HCT116 (cell line): Measurements from ENCODE around the gene NF1. TPM values are rescaled to one million over a fixed set of nuclear protein-coding genes. Genes with fewer than 3 reads are reported as not detected.

Experiments
- ATAC-seq: fragments of 200-7000 bp; cut with Tn5 transposase; 2 replicates; pipeline ENCODE4 v1.9.1; 2020; ENCODE audit warnings: mild to moderate bottlenecking, moderate library complexity
- BruUV-seq: library from RNA; stranded (reverse); fragments of 400-500 nt; replicated peaks from 2 replicates; lab custom pipeline; 2021; lab: Mats Ljungman, UMichigan
- CTCF ChIA-PET: fragments of 300-600 bp; sonication (Branson Sonifier 250); formaldehyde crosslinking; loops from one replicate; lab custom pipeline; 2021; ENCODE audit warnings: antibody characterized with exemption; lab: Charles Lee
- POLR2A ChIA-PET: fragments of 300-600, 350-600 bp; sonication (Branson Sonifier 250); formaldehyde crosslinking; loops from one replicate; lab custom pipeline; 2021; ENCODE audit warnings: antibody characterized with exemption; lab: Charles Lee
- RAD21 ChIA-PET, 2 experiments: fragments of 300-600 bp; sonication (Branson Sonifier 250); formaldehyde crosslinking; loops; one replicate each; lab custom pipeline; 2023; ENCODE audit warnings: low total read pairs in 2 of 2; ENCODE audit not compliant: uncharacterized antibody in 2 of 2, unreplicated experiment in 2 of 2, low non-redundant PET in 1 of 2; lab: Charles Lee
- DNase-seq: peaks from one replicate; pipeline ENCODE4 v3.0.0-alpha.2; 2010; ENCODE audit warnings: low read depth, low spot score
- H2AFZ ChIP-seq: fragments of 200-600 bp; shearing (Covaris generic), sonication (generic); 2 replicates; pipeline ENCODE4 v1.6.1; 2017; ENCODE audit warnings: low read depth, mixed run types, mixed read lengths, antibody characterized with exemption, low read length; ENCODE audit not compliant: poor library complexity, severe bottlenecking
- H3K27ac ChIP-seq: 2 replicates; pipeline ENCODE4 v1.5.1; 2012; ENCODE audit warnings: low read depth, low read length
- H3K27me3 ChIP-seq: fragments of 200-600 bp; sonication (generic); 2 replicates; pipeline ENCODE4 v1.6.1; 2016; ENCODE audit warnings: mixed run types, low read length, mixed read lengths; ENCODE audit not compliant: insufficient read depth
- H3K36me3 ChIP-seq, 2 experiments: fragments of 200-500 bp in 1 of 2; fragments of 200-600 bp in 1 of 2; sonication (Bioruptor generic) in 1 of 2; sonication (generic) in 1 of 2; 2 replicates each; pipeline versions ENCODE4 v1.5.1 to v1.6.1; 2014 to 2016; ENCODE audit warnings: low read length in 2 of 2, inconsistent platforms in 1 of 2, mixed read lengths in 1 of 2, mixed run types in 1 of 2; ENCODE audit not compliant: insufficient read depth in 2 of 2, control insufficient read depth in 1 of 2
- H3K4me1 ChIP-seq, 2 experiments: fragments of 200-600 bp in 1 of 2; sonication (generic) in 1 of 2; 2 replicates each; pipeline versions ENCODE4 v1.5.1 to v1.6.1; 2012 to 2017; ENCODE audit warnings: low read length in 2 of 2, inconsistent platforms in 1 of 2, mild to moderate bottlenecking in 1 of 2, mixed read lengths in 1 of 2, mixed run types in 1 of 2, moderate library complexity in 1 of 2; ENCODE audit not compliant: insufficient read depth in 2 of 2, control insufficient read depth in 1 of 2
- H3K4me2 ChIP-seq: fragments of 200-600 bp; sonication (generic); 2 replicates; pipeline ENCODE4 v1.6.1; 2017; ENCODE audit warnings: mixed run types, low read length, mixed read lengths
- H3K4me3 ChIP-seq, 2 experiments: fragments of 200-600 bp in 1 of 2; sonication (generic) in 1 of 2; replicated peaks in 1 of 2; 2 replicates each; pipeline ENCODE4 v1.5.1; 2011 to 2016; ENCODE audit warnings: low read length in 2 of 2, control low read depth in 1 of 2, low read depth in 1 of 2, mild to moderate bottlenecking in 1 of 2, mixed read lengths in 1 of 2, mixed run types in 1 of 2
- H3K79me2 ChIP-seq: fragments of 200-600 bp; sonication (generic); 2 replicates; pipeline ENCODE4 v1.6.1; 2017; ENCODE audit warnings: mild to moderate bottlenecking, mixed run types, low read length, moderate library complexity, mixed read lengths; ENCODE audit not compliant: insufficient read depth
- H3K9ac ChIP-seq: fragments of 200-600 bp; sonication (generic); 2 replicates; pipeline ENCODE4 v1.6.1; 2016; ENCODE audit warnings: low read length, mixed read lengths
- H3K9me2 ChIP-seq: fragments of 200-600 bp; sonication (generic), shearing (Covaris generic); 2 replicates; pipeline ENCODE4 v1.6.1; 2017; ENCODE audit warnings: mixed run types, mild to moderate bottlenecking, moderate library complexity; ENCODE audit not compliant: insufficient read depth
- H3K9me3 ChIP-seq, 2 experiments: fragments of 200-500 bp in 1 of 2; fragments of 200-600 bp in 1 of 2; sonication (Bioruptor generic) in 1 of 2; sonication (generic) in 1 of 2; 2 replicates each; pipeline ENCODE4 v1.6.1; 2014 to 2017; ENCODE audit warnings: low read length in 2 of 2, mixed read lengths in 2 of 2, inconsistent platforms in 1 of 2, low read depth in 1 of 2, mild to moderate bottlenecking in 1 of 2, mixed run types in 1 of 2, moderate library complexity in 1 of 2; ENCODE audit not compliant: control insufficient read depth in 1 of 2, insufficient read depth in 1 of 2
- H4K20me1 ChIP-seq: fragments of 200-600 bp; sonication (generic), shearing (Covaris generic); 2 replicates; pipeline ENCODE4 v1.6.1; 2017; ENCODE audit warnings: mixed run types, mild to moderate bottlenecking, moderate library complexity; ENCODE audit not compliant: insufficient read depth
- ATF3 ChIP-seq: IDR thresholded peaks from 2 replicates; pipeline ENCODE4 v1.6.1; 2012
- EGR1 ChIP-seq: IDR thresholded peaks from 2 replicates; pipeline ENCODE4 v1.6.1; 2012; ENCODE audit warnings: low read depth
- ELF1 ChIP-seq: IDR thresholded peaks from 2 replicates; pipeline ENCODE4 v1.6.1; 2012; ENCODE audit warnings: low read depth, borderline replicate concordance
- EZH2 ChIP-seq: fragments of 200-600 bp; sonication (generic); IDR thresholded peaks from 2 replicates; pipeline ENCODE4 v1.6.1; 2017; ENCODE audit warnings: antibody characterized with exemption, mixed run types
- EZH2phosphoT487 ChIP-seq: fragments of 200-600 bp; IDR thresholded peaks from 2 replicates; pipeline ENCODE4 v1.6.1; 2018; ENCODE audit warnings: antibody characterized with exemption, borderline replicate concordance
- FOSL1 ChIP-seq: IDR thresholded peaks from 2 replicates; pipeline ENCODE4 v1.6.1; 2012; ENCODE audit warnings: low read depth
- JUND ChIP-seq: IDR thresholded peaks from 2 replicates; pipeline ENCODE4 v1.6.1; 2012
- MAX ChIP-seq: IDR thresholded peaks from 2 replicates; pipeline ENCODE4 v1.6.1; 2012
- POLR2AphosphoS5 ChIP-seq: IDR thresholded peaks from 2 replicates; pipeline ENCODE4 v1.6.1; 2011; ENCODE audit warnings: mild to moderate bottlenecking, low read depth, low read length, moderate library complexity
- RAD21 ChIP-seq: IDR thresholded peaks from 2 replicates; pipeline ENCODE4 v1.6.1; 2012; ENCODE audit warnings: low read depth, mild to moderate bottlenecking
- SIN3A ChIP-seq: IDR thresholded peaks from 2 replicates; pipeline ENCODE4 v1.6.1; 2012; ENCODE audit warnings: low read depth
- SP1 ChIP-seq: IDR thresholded peaks from 2 replicates; pipeline ENCODE4 v1.6.1; 2012; ENCODE audit warnings: low read depth
- TCF7L2 ChIP-seq: IDR thresholded peaks from 2 replicates; pipeline ENCODE4 v1.7.0; 2011; ENCODE audit warnings: borderline replicate concordance, inconsistent platforms; ENCODE audit not compliant: insufficient read depth, insufficient read length; ENCODE audit errors: extremely low read depth
- ZFX ChIP-seq: fragments of 450-650 bp; IDR thresholded peaks from 2 replicates; pipeline ENCODE4 v1.6.1; 2017
- ZNF274 ChIP-seq: fragments of 200-500 bp; sonication (Bioruptor generic); IDR thresholded peaks from 2 replicates; pipeline ENCODE4 v1.6.1; 2014; ENCODE audit warnings: mild to moderate bottlenecking, low read depth, low read length, inconsistent platforms
- intact Hi-C: fragments of 100-400 bp; cut with micrococcal nuclease; formaldehyde crosslinking; loops from 2 replicates; pipeline ENCODE4 v1.10.0; 2022
- total RNA-seq: library from RNA; stranded (reverse); gene quantifications from one replicate; pipeline ENCODE4 v1.2.1, GENCODE V29; 2021; ENCODE audit not compliant: unreplicated experiment
- TF ChIP-seq, protein P1 (sequence below): IDR thresholded peaks from 2 replicates; pipeline ENCODE4 v1.6.1; 2012; ENCODE audit warnings: low read depth

Gene NF1
- total RNA-seq, 1 experiment from 2014 or later: 20.8 TPM

DNA sequence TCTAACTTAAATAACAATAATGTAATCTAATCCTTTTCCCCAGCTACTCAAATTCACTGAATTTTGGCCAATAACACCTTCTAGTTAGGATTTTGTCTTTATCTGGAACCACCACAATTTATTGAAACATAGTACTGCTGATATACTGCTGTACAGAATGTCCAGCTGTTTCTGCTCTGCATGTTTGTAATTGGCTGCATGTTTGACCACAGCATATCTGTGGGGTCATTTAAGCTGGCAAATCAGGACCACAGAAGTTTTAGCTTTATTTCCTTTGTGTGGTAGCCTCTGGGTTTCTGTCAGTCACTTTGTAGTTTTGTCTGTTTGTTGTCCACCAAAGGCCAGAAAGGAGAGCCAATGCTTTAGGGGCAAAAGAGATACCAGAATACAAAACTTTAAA, 274.5 kb downstream of the NF1 start:
- no peaks in the 10 kb centered on the region for H4K20me1 ChIP-seq
- no peak for ATAC-seq
- no peaks in the 10 kb centered on the region for H3K4me1 ChIP-seq
- CTCF ChIA-PET: no interaction called here
- DNase-seq: no peak
- H3K4me2 ChIP-seq: no peak overlapping the region
- H3K27me3 ChIP-seq: no peaks in the 10 kb centered on the region
- no peak overlapping the region for H3K9ac ChIP-seq
- no peaks in the 10 kb centered on the region for H3K9me2 ChIP-seq
- RAD21 ChIA-PET: no interaction called here
- H3K36me3 ChIP-seq: peaks cover 0 to 5% of the 10 kb centered on the region in 2 experiments; a peak in 1 of 4 replicates
- no peak overlapping the region for H3K4me3 ChIP-seq
- no peak for TF ChIP-seq POLR2AphosphoS5
- TF ChIP-seq ELF1: no peak
- no peak for TF ChIP-seq TCF7L2
- no peak for TF ChIP-seq FOSL1
- no peak for TF ChIP-seq ATF3
- no peak for TF ChIP-seq MAX
- TF ChIP-seq ZFX: no peak
- no peak for TF ChIP-seq SP1
- intact Hi-C loops: no loop called here
- no TSS peak for BruUV-seq
- no peak overlapping the region for H3K27ac ChIP-seq
- no peak overlapping the region for H2AFZ ChIP-seq
- no peaks in the 10 kb centered on the region for H3K79me2 ChIP-seq
- no peaks in the 10 kb centered on the region for H3K9me3 ChIP-seq
- POLR2A ChIA-PET: no interaction called here

GRCh38 chr17:31371511-31372097, 276.8 kb downstream of the NF1 start:
- no peak overlapping the region for H3K9ac ChIP-seq
- no peak overlapping the region for H3K27ac ChIP-seq
- H3K9me3 ChIP-seq: no peaks in the 10 kb centered on the region
- H3K79me2 ChIP-seq: no peaks in the 10 kb centered on the region
- ATAC-seq (no peak), DNase-seq (no peak)
- no peaks in the 10 kb centered on the region for H4K20me1 ChIP-seq
- no peaks in the 10 kb centered on the region for H3K9me2 ChIP-seq
- ChIA-PET CTCF (interaction anchor here (2.0 kb wide), 1 partner anchor 146 kb away, joined by 5 read pairs; no protein-coding TSS in a partner anchor), RAD21 (no interaction called here), POLR2A (no interaction called here)
- H3K36me3 ChIP-seq: peaks cover 0 to 9% of the 10 kb centered on the region in 2 experiments; a peak in 1 of 4 replicates
- H3K4me2 ChIP-seq: no peak overlapping the region
- H3K27me3 ChIP-seq: no peaks in the 10 kb centered on the region
- H3K4me3 ChIP-seq: no peak overlapping the region
- no peaks in the 10 kb centered on the region for H3K4me1 ChIP-seq
- BruUV-seq: no TSS peak
- intact Hi-C loops: no loop called here
- H2AFZ ChIP-seq: no peak overlapping the region
- no peak for TF ChIP-seq RAD21
- TF ChIP-seq TCF7L2: no peak
- TF ChIP-seq ZNF274: no peak
- no peak for TF ChIP-seq SIN3A
- TF ChIP-seq ATF3: no peak
- no peak for TF ChIP-seq JUND
- no peak for TF ChIP-seq EGR1
- TF ChIP-seq MAX: no peak
- no peak for TF ChIP-seq EZH2
- TF ChIP-seq, protein P1, sequence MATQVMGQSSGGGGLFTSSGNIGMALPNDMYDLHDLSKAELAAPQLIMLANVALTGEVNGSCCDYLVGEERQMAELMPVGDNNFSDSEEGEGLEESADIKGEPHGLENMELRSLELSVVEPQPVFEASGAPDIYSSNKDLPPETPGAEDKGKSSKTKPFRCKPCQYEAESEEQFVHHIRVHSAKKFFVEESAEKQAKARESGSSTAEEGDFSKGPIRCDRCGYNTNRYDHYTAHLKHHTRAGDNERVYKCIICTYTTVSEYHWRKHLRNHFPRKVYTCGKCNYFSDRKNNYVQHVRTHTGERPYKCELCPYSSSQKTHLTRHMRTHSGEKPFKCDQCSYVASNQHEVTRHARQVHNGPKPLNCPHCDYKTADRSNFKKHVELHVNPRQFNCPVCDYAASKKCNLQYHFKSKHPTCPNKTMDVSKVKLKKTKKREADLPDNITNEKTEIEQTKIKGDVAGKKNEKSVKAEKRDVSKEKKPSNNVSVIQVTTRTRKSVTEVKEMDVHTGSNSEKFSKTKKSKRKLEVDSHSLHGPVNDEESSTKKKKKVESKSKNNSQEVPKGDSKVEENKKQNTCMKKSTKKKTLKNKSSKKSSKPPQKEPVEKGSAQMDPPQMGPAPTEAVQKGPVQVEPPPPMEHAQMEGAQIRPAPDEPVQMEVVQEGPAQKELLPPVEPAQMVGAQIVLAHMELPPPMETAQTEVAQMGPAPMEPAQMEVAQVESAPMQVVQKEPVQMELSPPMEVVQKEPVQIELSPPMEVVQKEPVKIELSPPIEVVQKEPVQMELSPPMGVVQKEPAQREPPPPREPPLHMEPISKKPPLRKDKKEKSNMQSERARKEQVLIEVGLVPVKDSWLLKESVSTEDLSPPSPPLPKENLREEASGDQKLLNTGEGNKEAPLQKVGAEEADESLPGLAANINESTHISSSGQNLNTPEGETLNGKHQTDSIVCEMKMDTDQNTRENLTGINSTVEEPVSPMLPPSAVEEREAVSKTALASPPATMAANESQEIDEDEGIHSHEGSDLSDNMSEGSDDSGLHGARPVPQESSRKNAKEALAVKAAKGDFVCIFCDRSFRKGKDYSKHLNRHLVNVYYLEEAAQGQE: no peak
- TF ChIP-seq SP1: no peak
- TF ChIP-seq ELF1: no peak
- TF ChIP-seq ZFX: no peak
- no peak for TF ChIP-seq EZH2phosphoT487
- TF ChIP-seq POLR2AphosphoS5: no peak
